ENCODE data around the gene MRTFA.

GRCh38 chr22:40385036-40385782, 251.3 kb downstream of the MRTFA start:
- TF ChIP-seq GATA2 (IDR thresholded peaks at IDR 0.05; ENCODE audit: low read depth, low read length) = no peak
- no peak for TF ChIP-seq GATA3 (IDR thresholded peaks at IDR 0.05; ENCODE audit: low read depth, low read length)
